GM12891 (cell line): Measurements from ENCODE around the gene FMOD.

ENCODE experiments used
- PAX5 ChIP-seq: IDR thresholded peaks from 2 replicates; pipeline ENCODE4 v1.6.1; 2011; ENCODE audit warnings: low read length, moderate library complexity, mild to moderate bottlenecking; ENCODE audit not compliant: insufficient read depth, severe bottlenecking
- POLR2A ChIP-seq: IDR thresholded peaks from 2 replicates; pipeline ENCODE4 v1.6.1; 2011; ENCODE audit warnings: low read depth, low read length, control low read depth
- POLR2AphosphoS5 ChIP-seq: IDR thresholded peaks from 2 replicates; pipeline ENCODE4 v1.6.1; 2011; ENCODE audit warnings: low read depth, low read length, control low read depth
- SPI1 ChIP-seq: IDR thresholded peaks from 2 replicates; pipeline ENCODE4 v1.6.1; 2011; ENCODE audit warnings: low read depth, low read length, control low read depth
- TAF1 ChIP-seq: IDR thresholded peaks from 2 replicates; pipeline ENCODE4 v1.6.1; 2011; ENCODE audit warnings: low read depth, low read length, control low read depth

GRCh38 chr1:203359010-203359571, 8.2 kb upstream of the FMOD start:
- TF ChIP-seq POLR2A (no peak), TAF1 (no peak), POLR2AphosphoS5 (no peak), PAX5 (no peak), SPI1 (no peak)
